Loucy (cell line): Measurements from ENCODE around the gene GAS2L2.
"Not testable (repeated sequence)": the region's sequence is repeated elsewhere in the genome, so short reads cannot be mapped to it uniquely, and the experiment has no call there.

Experiments
- CTCF ChIP-seq: fragments of 200-600 bp; sonication (generic); conservative IDR thresholded peaks from 2 replicates; pipeline ENCODE4 v1.5.1; 2014; ENCODE audit warnings: mild to moderate bottlenecking, antibody characterized with exemption, low read length
- EZH2phosphoT487 ChIP-seq: fragments of 200-600 bp; IDR thresholded peaks from 2 replicates; pipeline ENCODE4 v1.6.1; 2018; ENCODE audit warnings: antibody characterized with exemption, mild to moderate bottlenecking, moderate library complexity, borderline replicate concordance

- TF ChIP-seq CTCF, EZH2phosphoT487: not testable (repeated sequence)
These were observed 1.5 kb downstream of the GAS2L2 start for GRCh38 chr17:35751541-35751940.
